Ovary (tissue), 3 donors: ENCODE data around the gene STARD8.

Experiments
- CTCF ChIP-seq, 3 donors: fragments of 450-650 bp in 2 of 3; fragments of 200-600 bp in 1 of 3; IDR thresholded peaks; one replicate each; pipeline versions ENCODE4 v1.5.1 to v1.8.0; 2016 to 2022; ENCODE audit warnings: antibody characterized with exemption in 3 of 3, mild to moderate bottlenecking in 1 of 3
- POLR2A ChIP-seq: fragments of 450-650 bp; IDR thresholded peaks from one replicate; pipeline ENCODE4 v1.6.1; 2017; ENCODE audit warnings: antibody characterized with exemption, mild to moderate bottlenecking, moderate library complexity
- donor health status: DM: no; HTN: no; CAD: no.

- TF ChIP-seq CTCF (IDR thresholded peaks at IDR 0.05) (no peak), POLR2A (no peak)
These were observed 49.0 kb downstream of the STARD8 start for GRCh38 chrX:68696267-68696990.
